CD4-positive, alpha-beta T cell treated with Interleukin-12 subunit alpha and Interleukin-12 subunit beta, for 1 hour (primary cell): ENCODE data around the gene GADD45B.

Source experiments
- DNase-seq: peaks from one replicate; pipeline ENCODE4 v3.0.0-alpha.2; 2020

Gene GADD45B, protein sequence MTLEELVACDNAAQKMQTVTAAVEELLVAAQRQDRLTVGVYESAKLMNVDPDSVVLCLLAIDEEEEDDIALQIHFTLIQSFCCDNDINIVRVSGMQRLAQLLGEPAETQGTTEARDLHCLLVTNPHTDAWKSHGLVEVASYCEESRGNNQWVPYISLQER

DNA sequence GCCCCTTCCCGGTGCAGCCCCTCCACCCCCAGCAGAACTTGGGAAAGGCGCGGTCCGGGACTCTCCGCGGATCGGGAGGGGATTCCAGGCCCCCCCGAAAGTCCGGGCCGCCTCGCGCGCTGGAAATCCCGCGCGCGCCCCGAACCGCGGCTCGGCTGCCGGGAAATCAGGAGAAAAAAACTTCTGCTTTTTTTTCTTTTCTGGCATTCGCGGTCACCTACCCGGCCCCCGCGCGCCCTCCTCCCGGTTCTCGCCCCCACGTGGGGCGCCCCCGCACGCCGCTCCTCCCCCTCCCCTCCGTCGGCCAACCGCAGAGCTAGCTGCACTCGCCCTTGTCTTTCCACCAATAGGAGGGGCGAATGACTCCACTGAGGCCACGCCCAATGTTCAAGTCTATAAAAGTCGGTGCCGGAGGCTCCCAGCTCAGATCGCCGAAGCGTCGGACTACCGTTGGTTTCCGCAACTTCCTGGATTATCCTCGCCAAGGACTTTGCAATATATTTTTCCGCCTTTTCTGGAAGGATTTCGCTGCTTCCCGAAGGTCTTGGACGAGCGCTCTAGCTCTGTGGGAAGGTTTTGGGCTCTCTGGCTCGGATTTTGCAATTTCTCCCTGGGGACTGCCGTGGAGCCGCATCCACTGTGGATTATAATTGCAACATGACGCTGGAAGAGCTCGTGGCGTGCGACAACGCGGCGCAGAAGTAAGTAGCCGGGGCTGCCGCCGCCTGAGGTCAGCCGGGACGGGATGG, at the start of gene GADD45B:
TSS of gene GADD45B (plus strand) at position 426 of the 749 bp plus-strand sequence. CDS start at position 658, 232 bp downstream.
- peak; percentile 98 for DNase-seq

GRCh38 chr19:2426611-2427428, 49.1 kb upstream of the GADD45B start:
- DNase-seq, result peak; percentile 53

GRCh38 chr19:2427429-2428320, 48.3 kb upstream of the GADD45B start, which contains the start of gene TIMM13:
TIMM13 (minus strand) TSS chr19:2427586; CDS start chr19:2427533, 53 bp downstream.
- DNase-seq, result peak; percentile 95

- no peak for DNase-seq
These were observed 47.6 kb upstream of the GADD45B start for GRCh38 chr19:2428321-2428690.

- no peak for DNase-seq
These were observed 46.9 kb upstream of the GADD45B start for GRCh38 chr19:2428756-2429711.

- no peak for DNase-seq
These were observed 45.9 kb upstream of the GADD45B start for GRCh38 chr19:2429917-2430535.

DNA sequence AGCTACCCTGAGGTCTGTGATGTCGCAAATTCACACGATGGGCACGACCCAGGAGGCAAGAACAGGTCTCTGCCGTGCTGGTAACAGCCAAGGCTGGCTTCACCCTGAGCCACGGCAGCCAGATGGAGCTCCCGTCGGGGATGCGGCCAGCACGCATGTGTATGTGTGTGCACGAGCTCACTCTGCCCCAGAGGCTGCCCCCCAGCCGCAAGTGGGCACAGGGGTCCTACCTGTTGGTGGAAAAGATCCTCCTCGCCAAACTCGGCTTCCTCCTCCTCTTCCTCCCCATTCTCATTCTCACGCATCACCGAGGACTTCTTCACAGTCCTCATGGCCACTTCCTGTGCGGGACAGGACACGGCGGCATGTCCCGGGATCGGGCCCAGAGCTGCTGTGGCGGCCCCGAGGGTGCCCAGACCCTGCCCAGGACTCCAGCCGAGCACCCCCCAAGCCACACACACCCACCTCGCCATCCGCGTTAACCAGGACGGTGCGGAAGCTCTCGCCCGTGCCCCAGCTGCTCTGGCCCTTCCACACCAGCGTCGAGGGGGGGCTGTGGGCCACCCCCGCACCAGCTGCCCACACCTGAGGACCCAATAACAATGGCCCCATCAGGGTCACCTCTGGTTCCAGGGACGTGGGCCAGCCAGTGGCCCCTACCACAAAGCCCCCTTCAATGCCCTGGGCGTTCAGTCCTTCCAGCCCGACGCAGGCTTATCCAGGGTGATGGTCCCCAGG, 44.4 kb upstream of the GADD45B start:
- no peak for DNase-seq

DNA sequence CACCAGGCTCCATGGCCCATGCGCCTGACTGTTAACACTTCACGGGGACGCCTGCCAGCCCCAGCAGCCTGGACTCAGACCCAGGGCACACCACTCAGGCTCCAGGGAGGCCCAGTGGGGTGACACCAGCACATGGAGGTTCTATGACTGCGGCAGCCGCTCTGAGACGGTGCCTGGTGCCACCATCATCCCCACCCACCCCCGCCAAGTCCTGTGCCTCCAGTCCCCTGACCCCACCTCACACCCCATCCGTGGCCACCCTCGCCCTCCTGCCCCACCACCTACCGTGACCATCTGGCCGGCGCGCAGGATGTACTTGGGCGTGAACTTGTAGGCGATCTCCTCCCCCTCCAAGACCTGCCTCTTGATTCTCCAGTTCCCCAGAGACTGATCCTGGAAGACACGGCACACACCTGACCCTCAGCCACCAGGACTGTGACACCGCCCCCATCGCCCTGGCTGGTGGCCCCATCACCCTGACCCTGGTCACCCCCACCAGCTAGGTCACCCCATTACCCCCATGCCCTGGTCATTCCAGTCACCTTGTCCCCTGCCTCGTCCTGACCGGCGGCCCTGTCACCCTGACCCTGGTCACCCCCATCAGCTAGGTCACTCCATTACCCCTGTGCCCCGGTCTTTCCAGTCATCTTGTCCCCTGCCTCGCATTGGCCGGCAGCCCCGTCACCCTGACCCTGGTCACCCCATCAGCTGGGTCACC, 43.6 kb upstream of the GADD45B start:
- no peak for DNase-seq

DNA sequence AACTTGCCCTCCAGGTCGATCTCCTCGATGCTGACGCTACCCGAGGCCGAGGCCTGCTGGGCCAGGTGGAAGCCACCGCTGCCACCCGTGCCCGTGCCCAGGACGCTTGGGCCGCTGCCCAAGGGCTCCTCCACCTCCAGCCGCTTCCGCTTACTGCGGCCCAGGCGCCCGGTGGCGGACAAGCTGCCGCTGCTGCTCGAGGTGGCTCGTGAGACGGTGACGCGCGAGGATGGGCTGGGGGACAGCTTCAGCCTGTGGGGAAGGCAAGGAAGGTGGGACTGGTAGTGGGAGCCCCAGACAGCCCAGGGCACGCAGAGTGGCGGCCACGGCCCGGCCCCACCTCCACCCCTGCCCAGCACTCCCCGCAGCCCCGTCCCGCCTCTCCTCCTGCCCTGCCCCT, 42.1 kb upstream of the GADD45B start:
- no peak for DNase-seq

DNA sequence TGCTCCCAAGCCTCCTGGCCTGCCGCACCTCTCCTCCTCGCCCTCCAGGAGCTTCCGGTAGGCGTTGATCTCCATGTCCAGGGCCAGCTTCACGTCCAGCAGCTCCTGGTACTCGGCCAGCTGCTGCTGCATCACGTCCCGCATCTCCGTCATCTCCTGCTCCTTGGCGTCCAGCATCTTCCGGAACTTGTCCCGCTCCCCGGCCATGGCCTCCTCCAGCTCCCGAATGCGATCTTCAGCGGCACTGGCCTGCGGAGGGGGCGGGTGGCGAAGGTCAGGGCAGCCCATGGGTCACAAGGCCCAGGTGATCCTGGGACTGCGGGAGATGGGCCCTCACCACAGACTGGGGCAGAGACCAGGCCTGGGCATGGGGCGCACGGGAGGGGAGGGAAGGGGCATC, 41.7 kb upstream of the GADD45B start:
- DNase-seq, result no peak

- DNase-seq, result no peak
These were observed 41.1 kb upstream of the GADD45B start for GRCh38 chr19:2434721-2435265.

- no peak for DNase-seq
These were observed 39.5 kb upstream of the GADD45B start for GRCh38 chr19:2436384-2436783.

DNA sequence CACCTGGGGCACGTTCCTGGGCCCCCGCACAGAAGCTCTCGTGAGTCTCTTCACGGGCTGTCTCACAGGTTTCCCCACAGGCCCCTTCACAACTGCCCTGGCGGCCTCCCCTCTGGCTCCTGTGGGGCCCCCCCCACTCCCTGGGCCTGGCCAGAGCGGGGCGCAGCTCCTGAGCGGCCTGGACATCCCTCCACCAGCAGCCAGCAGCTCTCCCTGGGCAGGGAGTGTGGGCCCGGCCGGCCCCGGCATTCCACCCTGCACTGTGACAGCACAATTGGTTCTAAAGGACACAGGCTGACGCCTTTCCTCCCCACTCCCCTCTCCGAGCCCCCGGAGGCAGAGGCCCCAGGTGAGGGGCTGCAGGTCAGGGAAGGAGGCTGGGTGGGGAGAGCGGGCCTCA, 39.0 kb upstream of the GADD45B start:
- no peak for DNase-seq

DNA sequence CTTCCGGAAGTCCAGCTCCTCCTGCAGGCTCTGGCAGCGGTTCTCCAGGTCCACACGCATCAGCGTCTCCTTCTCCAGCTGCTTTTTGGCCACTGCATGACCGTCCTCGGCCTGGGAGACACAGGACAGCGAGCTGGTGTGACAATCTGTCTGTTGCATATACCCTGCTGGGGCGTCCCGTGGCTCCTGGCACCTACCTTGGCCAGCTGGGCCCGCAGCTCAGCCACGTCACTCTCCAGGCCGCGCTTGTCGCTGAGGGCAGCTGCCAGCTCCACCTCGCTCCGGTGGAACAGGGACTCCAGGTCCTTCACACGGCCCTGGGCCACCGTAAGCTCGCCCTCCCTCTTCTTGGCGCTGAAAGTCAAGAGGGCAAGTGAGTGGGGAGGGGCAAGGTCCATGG, 37.7 kb upstream of the GADD45B start:
- DNase-seq, result no peak

GRCh38 chr19:2440515-2440914, 35.4 kb upstream of the GADD45B start:
- no peak for DNase-seq

DNA sequence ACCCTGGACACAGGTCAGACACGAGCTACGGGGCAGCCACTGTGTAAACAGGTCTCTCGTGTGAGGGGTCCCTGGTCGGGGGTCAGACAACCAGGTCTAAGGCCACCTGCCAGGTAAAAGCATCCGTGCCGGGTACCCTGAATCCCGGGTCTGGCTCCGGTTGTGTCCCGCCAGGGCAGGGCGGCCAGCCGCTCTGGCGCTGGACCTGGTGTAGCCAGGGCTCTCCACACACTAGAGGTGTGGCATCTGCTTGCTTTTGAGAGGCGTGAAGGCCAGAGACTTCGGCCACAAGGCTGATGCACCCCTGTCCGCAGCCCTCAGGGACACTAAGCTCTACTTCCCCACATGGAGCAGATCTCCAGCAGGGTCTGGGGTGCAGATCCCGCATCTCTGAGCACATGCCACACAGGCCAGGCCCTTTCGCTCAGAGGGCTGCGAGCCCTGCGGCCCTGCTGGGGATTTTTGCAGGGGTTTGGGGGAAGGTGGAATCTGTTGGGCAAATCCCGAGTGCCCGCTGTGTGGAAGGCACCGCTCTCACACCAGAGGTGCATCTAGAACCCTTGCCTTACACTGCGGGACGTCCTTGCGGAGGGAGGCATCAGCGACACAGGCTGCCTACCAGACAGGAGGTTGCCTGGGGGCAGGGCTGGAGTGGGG, 34.7 kb upstream of the GADD45B start:
- DNase-seq, result no peak

DNA sequence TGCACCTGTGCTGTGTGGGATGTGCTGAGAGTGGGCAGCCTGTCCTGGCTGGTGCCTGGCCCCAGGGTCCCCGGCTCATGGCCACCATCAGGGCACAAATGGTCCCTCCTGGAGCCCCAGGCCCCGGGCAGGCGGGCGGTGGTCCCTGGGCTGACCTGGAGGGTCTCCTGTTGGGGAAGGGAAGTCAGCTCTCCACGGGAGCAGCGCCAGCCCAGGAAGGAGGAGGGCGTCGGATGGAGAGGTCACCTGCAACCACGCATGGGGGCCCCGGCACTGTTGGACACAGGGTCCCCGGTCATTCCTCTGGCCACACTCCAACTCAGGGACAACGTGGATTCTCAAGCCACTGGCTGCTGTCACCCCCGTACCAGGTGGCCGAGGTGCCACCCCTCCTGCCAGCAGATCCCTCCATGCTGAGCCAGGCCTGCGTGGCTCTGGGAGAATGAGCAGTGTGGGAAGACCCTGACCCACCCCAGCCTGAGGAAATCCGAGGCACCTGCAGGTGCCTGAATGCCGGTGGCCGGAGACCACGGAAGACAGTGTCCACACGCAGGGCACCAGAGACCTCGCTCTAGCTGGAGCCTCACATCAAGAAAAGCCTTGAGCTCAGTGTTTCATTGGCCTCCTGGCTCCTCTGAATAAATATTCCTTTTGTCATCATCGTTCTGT, 32.7 kb upstream of the GADD45B start:
- no peak for DNase-seq

- no peak for DNase-seq
These were observed 32.1 kb upstream of the GADD45B start for GRCh38 chr19:2443785-2444182.
